ENCODE results near the gene RNF115. TPM values are rescaled to one million over a fixed set of nuclear protein-coding genes. Genes with fewer than 3 reads are reported as not detected.

Gene RNF115
- total RNA-seq, 3 donors from 2014 or later (not counting 1 experiment from before 2014, with no cell fraction given): 26.7 to 31.8 (median 30.8) TPM

- Mint-ChIP-seq H3K27me3 (ENCODE audit: low read depth in 2 of 2) (no peaks in the 10 kb centered on the region), H3K4me3 (no peak overlapping the region), H3K9me3 (no peaks in the 10 kb centered on the region), H3K36me3 (no peaks in the 10 kb centered on the region), H3K27ac (no peak overlapping the region), H3K4me1 (peaks cover 0 to 11% of the 10 kb centered on the region in 2 donors)
- H3K27ac ChIP-seq (ENCODE audit: low read length): no peak overlapping the region
- no peak overlapping the region for H3K4me3 ChIP-seq (ENCODE audit: low read length)
- no peak for TF ChIP-seq CTCF (IDR thresholded peaks at IDR 0.05)
- H3K36me3 ChIP-seq (ENCODE audit: control insufficient read depth, insufficient read depth, low read length): peaks cover 58% of the 10 kb centered on the region
- no peaks in the 10 kb centered on the region for H3K4me1 ChIP-seq (ENCODE audit: control insufficient read depth, insufficient read depth, low read length)
- no peaks in the 10 kb centered on the region for H3K27me3 ChIP-seq (ENCODE audit: control insufficient read depth, insufficient read depth, low read length)
- H3K9me3 ChIP-seq (ENCODE audit: control insufficient read depth, insufficient read depth, low read length): no peaks in the 10 kb centered on the region
- DNase-seq: no peak
- intact Hi-C loops (cut with micrococcal nuclease): no loop called here
- whole genome bisulfite sequencing (ENCODE audit: insufficient coverage): 93% methylated on average over 5 of the region's 5 CpGs
- no peak for ATAC-seq
These were observed 73.5 kb downstream of the RNF115 start for GRCh38 chr1:145750426-145750825.

- no peak for ATAC-seq
- 98% methylated on average over 6 of the region's 9 CpGs for WGBS (ENCODE audit: insufficient coverage)
- Mint-ChIP-seq H3K4me1 (peaks cover 0 to 16% of the 10 kb centered on the region in 2 donors), H3K36me3 (no peaks in the 10 kb centered on the region), H3K27ac (peak overlapping the region in 1 of 2 donors; percentile 57), H3K9me3 (no peaks in the 10 kb centered on the region), H3K27me3 (ENCODE audit: low read depth in 2 of 2) (no peaks in the 10 kb centered on the region), H3K4me3 (no peak overlapping the region)
- DNase-seq: no peak
- Histone ChIP-seq H3K4me1 (ENCODE audit: control insufficient read depth, insufficient read depth, low read length) (no peaks in the 10 kb centered on the region), H3K4me3 (ENCODE audit: low read length) (no peak overlapping the region), H3K9me3 (ENCODE audit: control insufficient read depth, insufficient read depth, low read length) (no peaks in the 10 kb centered on the region), H3K36me3 (ENCODE audit: control insufficient read depth, insufficient read depth, low read length) (peaks cover 70% of the 10 kb centered on the region), H3K27me3 (ENCODE audit: control insufficient read depth, insufficient read depth, low read length) (no peaks in the 10 kb centered on the region), H3K27ac (ENCODE audit: low read length) (no peak overlapping the region)
- TF ChIP-seq CTCF (IDR thresholded peaks at IDR 0.05): no peak
- intact Hi-C loops (cut with micrococcal nuclease): no loop called here
These were observed 76.3 kb downstream of the RNF115 start for GRCh38 chr1:145747398-145748247.

- Histone ChIP-seq H3K4me1 (ENCODE audit: control insufficient read depth, insufficient read depth, low read length) (no peaks in the 10 kb centered on the region), H3K27me3 (ENCODE audit: control insufficient read depth, insufficient read depth, low read length) (no peaks in the 10 kb centered on the region), H3K36me3 (ENCODE audit: control insufficient read depth, insufficient read depth, low read length) (peaks cover 39% of the 10 kb centered on the region), H3K4me3 (ENCODE audit: low read length) (no peak overlapping the region), H3K9me3 (ENCODE audit: control insufficient read depth, insufficient read depth, low read length) (no peaks in the 10 kb centered on the region), H3K27ac (ENCODE audit: low read length) (no peak overlapping the region)
- Mint-ChIP-seq H3K27ac (peak overlapping the region; percentile 35 to 70), H3K4me3 (no peak overlapping the region), H3K4me1 (peaks cover 0 to 6% of the 10 kb centered on the region in 2 donors), H3K9me3 (no peaks in the 10 kb centered on the region), H3K27me3 (ENCODE audit: low read depth in 2 of 2) (no peaks in the 10 kb centered on the region), H3K36me3 (no peaks in the 10 kb centered on the region)
- ATAC-seq: no peak
- intact Hi-C loops (cut with micrococcal nuclease): no loop called here
- WGBS (ENCODE audit: insufficient coverage): 100% methylated on average over 2 of the region's 4 CpGs
- no peak for TF ChIP-seq CTCF (IDR thresholded peaks at IDR 0.05)
- no peak for DNase-seq
These were observed 83.6 kb downstream of the RNF115 start for GRCh38 chr1:145740269-145740668.
